NCI-H524 (cell line): Measurements from ENCODE around the gene BTLA.
"Not testable (repeated sequence)": the region's sequence is repeated elsewhere in the genome, so short reads cannot be mapped to it uniquely, and the experiment has no call there.

ENCODE experiments used
- DNase-seq, 2 experiments: peaks; one replicate each; lab custom pipeline; 2025; lab: John Stamatoyannopoulos, UW

The BTLA gene

DNA sequence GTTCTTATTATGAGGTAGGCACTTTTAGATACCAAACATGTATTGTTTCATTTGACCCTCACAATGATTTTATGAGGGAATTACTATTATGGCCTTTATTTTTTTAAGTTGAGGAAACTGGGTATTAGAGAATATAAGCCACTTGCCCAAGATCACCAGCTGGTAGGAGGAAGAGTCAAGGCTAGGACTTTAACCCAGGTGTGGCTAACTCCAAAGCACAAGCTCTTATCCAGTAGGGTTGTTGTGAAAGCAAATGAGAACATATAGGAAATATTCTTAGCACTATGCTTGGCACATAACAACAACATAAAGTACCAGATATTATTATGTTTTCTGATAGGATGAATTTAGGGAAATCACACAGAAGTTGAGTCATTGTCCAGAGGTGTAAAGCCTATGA lies 7.9 kb downstream of the BTLA start:
- no peak for DNase-seq

DNA sequence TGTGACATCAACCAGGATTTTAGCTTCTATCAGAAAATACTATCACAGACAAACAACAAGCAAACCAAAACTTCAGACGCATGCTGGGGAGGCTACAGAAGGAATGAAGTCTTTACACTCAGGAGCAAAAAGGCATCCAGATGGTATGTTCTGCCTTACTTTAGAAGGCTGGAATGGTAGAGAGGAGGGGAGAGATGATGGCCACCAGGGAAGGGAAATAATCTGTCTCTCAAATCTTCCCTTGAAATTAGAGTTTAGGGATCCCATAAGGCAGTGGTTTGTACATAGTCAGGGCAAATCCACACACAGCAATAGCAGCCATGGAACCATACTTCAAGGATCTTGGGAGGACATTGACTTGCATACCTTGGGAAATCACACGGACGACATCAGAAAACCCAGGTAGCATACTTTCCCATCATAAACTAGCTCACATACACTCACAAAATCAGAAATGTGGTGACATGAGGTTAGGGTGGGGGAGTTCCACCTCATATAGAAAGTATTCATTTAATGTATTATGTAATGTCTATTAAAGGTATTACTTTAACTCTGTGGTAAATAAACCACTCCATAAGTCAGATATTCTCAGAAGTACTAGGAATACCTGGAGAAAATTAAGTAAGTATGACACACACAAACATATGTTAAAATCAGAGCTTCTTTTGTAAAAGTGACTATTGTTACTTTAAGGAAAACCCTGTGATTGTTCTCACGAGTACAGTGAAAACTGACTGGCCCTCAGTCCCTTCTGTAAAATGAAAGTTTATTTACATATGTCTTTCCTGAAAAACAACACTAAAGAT lies 9.4 kb downstream of the BTLA start:
- DNase-seq = no peak

DNA sequence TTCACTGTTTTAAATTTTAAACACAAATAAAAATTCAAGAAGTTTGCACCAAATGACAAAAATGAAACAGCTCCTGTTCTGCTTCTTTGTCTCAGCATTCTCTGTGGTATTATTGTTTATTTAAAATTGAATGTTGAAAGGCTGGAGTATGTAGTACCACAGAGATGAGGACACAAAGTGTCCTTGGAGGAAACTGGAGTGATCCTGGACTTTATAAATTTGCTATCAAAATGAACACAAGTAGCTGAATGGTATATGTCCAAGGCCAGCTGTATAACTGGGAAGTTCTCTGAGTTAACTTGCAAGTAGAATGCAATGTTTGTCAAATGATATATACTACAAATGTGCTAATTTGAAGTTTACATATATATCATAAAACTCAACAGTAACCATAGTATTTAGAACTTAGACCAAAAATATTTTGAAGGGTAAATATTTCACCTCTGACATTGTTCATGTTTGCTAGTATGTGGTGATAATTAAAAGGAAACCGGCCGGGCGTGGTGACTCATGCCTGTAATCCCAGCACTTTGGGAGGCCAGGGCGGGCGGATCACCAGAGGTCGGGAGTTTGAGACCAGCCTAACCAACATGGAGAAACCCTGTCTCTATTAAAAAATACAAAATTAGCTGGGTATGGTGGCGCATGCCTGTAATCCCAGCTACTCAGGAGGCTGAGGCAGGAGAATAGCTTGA lies 12.3 kb downstream of the BTLA start:
- no peak for DNase-seq

- no peak for DNase-seq
These were observed 14.9 kb downstream of the BTLA start for GRCh38 chr3:112484352-112484751.

GRCh38 chr3:112482675-112483074 lies 16.6 kb downstream of the BTLA start:
- DNase-seq = no peak

DNA sequence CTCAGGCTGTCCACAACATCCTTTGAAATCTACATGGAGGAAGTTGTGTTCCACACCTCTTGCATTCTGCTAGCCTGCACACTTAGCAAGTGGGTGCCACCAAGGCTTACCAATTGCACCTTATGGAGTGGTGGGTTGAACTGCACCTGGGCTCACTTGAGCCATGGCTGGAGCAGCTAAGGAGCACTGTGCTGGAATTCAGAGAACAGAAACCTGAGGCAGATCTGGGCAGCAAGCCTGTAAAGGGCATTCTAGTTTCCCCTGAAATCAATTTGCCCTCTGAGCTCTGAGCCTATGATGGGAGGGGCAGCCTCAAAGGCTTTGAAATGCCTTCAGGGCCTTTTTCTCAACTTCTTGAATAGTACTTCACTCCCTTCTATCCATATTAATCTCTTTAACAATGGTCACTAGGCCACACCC lies 18.0 kb downstream of the BTLA start:
- no peak for DNase-seq

- no peak for DNase-seq
These were observed 21.4 kb downstream of the BTLA start for GRCh38 chr3:112477891-112478290.

GRCh38 chr3:112476346-112476745 lies 22.9 kb downstream of the BTLA start:
- no peak for DNase-seq

DNA sequence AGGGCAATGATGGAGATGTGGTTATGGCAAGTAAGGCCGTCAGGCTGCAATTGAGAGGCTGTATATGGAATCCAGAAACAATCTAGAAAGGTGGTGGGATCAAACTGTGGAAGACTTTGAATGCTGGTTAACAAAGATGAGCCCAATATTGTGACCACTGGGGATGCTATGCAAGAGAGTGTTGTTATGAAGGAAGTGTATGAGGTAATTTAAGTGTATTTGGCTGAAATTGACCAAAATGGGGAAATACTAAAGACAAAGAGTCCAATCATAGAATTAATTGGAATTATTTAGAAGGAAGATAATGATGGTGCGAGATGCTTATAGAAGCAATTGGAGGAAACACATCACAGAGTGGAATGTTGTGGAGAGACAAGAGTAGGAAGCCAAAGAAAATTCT lies 24.5 kb downstream of the BTLA start:
- no peak for DNase-seq

- DNase-seq = no peak
These were observed 26.6 kb downstream of the BTLA start for GRCh38 chr3:112472691-112473090.

DNA sequence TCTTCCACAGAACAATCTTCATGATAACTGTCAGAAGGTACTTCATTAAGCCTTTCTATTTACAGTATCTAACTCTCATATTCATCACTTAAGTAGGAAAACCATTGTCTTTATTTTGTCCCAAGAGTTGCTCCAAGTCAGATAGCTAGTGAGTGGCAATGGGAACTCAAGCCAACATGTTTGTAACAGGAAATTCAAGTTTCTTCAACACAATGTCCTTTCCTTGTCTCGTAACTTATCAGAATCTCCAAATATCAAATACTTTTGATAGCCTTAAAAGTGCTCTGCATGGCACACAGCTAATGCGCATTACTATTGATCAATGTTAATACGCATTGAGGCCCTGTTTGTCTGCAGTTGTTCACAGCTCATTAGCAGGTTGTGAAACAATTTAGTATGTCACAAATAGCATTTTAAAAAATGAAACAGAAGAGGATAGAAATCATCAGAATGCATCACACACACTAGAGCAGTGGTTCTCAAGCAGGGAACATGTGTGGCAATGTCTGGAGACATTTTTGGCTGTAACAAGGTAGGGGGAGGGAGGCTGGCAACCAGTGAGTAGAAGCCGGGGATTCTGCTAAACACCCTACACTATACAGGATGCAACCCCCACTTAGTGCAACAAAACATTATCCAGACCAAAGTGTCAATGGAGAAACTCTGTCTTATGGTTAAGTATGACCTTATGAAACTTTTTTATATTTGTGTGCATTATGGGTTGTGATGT lies 27.5 kb downstream of the BTLA start:
- no peak for DNase-seq

DNA sequence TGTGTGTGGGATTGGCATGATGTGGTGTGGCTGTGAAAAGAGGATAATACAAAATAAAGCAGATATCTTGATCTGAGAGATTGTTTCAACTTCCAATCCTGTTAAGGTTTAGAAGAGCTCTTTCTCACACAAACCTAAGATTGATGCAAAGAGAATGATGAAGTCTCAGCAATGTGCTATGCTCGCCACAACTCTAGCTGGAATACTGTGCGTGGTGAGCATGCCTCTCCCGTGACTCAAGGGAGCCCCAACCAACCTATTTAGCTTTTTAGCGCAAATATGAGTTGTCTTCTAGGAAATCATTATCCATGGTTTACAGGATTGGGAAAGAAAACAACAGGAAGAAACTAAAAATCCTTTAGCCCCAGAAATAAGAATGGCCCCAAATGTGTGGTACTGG lies 28.5 kb downstream of the BTLA start:
- DNase-seq = no peak

- DNase-seq = no peak
These were observed 29.6 kb downstream of the BTLA start for GRCh38 chr3:112469671-112470070.

- no peak for DNase-seq
These were observed 31.7 kb downstream of the BTLA start for GRCh38 chr3:112467539-112467938.

DNA sequence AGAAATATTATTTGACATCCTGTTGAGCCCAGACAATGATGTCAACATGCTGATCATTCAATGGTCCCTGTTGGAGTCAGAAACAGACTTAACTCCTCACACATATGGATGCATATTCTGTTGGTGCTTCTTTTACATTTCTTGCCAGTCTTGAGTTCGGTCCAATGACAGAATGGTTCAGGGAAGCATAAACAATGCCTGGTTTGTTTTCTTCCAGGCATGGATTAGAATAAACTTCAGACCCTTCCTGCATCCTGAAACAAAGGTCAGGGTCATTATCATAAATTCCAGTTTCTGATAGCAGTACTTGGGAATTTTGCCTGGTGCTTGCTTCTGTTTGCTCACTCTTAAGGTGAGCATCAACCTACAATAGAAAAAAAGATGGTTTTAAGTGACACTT lies 33.3 kb downstream of the BTLA start:
- DNase-seq = no peak

DNA sequence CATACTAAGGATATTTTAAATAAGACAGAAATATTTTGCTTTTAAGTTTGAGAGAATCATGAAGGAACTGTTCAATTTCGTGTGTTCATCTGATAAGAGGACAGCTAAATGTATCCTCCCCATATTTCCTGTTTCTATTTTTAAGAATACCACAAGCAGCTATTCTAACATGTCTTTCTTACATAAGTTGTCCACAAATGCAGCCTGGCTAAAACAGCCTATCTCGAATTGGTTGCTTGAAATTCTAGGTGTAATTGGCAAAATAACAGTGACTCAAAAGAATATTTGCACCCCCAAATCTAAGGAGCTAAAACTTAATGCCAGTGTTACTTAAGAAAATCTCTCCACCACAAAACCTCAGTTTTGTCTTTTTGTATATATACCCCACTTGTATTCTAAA lies 35.0 kb downstream of the BTLA start:
- DNase-seq = no peak

DNA sequence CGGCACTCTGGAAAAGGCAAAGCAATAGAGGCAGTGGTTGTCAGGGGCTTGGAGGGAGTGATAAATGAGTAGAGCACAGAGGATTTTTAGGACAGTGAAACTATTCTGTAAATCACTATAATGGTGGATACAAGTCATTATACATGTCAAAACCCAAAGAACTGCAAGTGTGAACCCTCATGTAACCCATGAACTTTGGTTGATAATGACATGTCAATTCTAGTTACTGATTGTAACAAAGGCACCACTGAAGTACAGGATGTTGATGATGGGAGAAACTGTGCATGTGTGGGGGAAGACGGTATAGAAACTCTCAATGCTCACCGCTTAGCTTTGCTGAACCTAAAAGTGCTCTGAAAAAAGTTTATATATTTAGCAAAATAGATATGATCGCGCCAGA lies 36.0 kb downstream of the BTLA start:
- no peak for DNase-seq

DNA sequence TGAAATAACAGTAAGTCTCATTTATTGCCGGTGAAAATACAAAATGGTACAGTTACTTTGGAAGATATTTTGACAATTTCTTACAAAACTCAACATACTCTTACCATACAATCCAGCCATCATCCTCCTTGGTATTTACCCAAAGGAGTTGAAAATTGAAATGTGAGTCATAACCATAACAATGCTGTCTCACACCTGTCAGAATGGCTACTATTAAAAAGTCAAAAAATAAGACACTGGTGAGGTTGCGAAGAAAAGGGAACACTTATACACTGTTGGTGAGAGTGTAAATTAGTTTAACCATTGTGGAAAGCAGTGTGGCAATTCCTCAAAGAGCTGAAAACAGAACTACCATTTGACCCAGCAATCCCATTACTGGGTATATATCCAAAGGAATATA lies 37.5 kb downstream of the BTLA start:
- not testable (repeated sequence) for DNase-seq

DNA sequence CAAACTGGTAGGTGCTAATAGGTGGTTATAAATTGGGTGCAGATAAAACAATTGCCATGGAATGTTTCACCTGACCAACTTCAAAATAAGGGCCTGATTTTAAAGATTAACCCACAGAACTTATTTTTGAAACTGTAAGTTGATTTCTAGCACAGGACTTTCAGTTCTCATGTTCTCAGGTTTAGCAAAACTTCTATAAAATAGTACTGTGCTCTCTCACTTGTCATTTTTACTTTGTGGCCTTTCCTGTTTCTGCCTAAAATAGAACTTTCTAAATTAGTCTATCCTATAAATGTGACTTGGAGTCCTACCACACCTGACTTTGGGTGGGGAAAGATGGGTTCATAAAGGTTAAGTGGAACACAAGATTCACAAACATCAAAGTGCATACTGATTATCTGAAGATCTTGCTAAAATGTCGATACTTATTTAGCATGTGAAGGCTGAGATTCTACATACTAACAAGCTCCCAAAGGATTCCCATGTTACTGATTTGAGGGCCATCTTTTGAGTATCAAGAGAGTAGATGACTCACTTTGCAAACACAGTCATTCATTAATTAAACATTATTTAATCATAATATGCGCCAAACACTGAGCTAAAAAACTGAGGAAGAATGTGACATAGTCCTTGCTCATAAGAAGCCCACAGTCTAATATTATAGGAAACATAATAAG lies 38.6 kb downstream of the BTLA start:
- DNase-seq = no peak

GRCh38 chr3:112459750-112460149 lies 39.5 kb downstream of the BTLA start:
- no peak for DNase-seq

DNA sequence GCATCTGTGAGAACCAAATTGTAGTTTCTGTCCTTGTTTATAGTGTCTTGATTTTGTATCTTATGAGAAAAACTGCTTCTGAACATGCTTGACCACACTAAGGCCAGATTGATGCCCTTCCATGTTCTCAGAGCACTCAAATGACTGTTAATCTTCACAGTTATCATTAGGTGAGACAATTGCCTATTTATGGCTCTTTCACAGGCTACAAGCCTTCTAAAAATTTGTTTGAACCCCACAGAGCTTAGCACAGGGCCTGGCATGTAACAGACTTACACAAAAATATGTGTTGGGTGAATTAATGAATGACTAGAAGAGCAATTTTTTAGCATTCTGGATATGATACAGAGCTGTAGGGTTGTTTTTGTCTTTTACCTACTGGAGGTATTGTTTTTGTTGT lies 43.1 kb downstream of the BTLA start:
- DNase-seq = no peak

DNA sequence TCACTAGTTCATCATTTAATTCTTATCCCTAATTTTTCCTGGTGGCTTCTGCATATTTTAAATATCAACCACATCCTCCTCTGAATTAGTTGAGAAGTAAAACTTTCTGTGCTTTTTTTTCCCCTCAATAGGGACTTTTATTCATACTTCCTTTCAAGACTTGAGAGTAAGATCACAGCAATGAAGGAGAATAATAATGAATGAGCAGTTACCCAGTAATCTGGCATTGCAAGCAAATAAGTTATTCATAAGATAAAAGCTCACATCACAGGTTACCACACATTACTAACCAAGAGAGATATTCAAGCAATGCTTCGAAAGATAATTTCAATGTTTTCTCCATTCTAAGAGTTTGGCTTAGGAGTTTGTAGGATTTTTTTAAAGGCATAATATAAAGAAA lies 50.3 kb downstream of the BTLA start:
- DNase-seq = no peak
